ENCODE measurements around the gene TNS4.

TNS4 gene

DNA sequence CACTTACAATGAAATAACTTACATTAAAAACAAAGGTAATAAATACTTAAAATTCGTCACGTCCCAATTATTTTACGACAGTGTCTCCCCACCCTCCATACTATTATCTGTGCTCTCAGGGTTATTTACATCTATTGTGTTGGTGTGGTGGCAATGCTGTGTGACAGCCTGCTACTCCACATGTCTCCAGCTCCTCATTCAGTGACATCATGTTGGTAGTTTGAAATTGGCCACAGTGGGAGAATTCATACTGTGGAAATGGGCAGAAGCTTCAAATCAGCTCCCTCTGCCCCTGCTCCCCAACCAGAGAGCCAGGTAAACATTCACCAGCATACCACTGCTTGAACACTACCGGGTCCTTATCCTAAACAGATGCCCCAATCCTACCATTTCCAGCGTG, 6.3 kb downstream of the TNS4 start:
- TF ChIP-seq, protein P1, sequence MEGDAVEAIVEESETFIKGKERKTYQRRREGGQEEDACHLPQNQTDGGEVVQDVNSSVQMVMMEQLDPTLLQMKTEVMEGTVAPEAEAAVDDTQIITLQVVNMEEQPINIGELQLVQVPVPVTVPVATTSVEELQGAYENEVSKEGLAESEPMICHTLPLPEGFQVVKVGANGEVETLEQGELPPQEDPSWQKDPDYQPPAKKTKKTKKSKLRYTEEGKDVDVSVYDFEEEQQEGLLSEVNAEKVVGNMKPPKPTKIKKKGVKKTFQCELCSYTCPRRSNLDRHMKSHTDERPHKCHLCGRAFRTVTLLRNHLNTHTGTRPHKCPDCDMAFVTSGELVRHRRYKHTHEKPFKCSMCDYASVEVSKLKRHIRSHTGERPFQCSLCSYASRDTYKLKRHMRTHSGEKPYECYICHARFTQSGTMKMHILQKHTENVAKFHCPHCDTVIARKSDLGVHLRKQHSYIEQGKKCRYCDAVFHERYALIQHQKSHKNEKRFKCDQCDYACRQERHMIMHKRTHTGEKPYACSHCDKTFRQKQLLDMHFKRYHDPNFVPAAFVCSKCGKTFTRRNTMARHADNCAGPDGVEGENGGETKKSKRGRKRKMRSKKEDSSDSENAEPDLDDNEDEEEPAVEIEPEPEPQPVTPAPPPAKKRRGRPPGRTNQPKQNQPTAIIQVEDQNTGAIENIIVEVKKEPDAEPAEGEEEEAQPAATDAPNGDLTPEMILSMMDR (IDR thresholded peaks at IDR 0.05; ENCODE audit: borderline replicate concordance, control extremely low read depth, extremely low read depth, insufficient read depth, missing control alignments): no peak
- no peak for DNase-seq (ENCODE audit: low spot score)
- in situ Hi-C loops (cut with MboI; ENCODE audit: low sequenced_read_pairs, unreplicated experiment): no loop called here

DNA sequence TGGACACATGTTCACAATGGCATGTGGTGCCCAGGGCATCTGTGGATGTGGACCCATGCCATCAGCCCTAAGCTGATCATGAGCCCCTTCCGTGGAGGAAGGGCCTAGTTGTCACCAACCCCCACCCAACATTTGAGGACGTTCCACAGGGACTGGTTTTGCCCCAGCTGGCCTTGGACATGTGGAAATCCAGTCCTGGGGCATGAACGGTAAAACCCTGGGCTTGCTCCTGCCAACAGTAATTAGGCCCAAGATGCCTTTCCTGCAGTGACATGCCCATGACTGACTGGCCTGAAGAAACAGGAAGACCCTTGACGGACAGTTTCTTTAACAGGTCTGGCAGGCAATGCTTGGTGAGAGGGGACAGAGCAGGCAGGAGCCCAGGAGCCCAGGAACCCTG, 7.7 kb downstream of the TNS4 start:
- in situ Hi-C loops (cut with MboI; ENCODE audit: low sequenced_read_pairs, unreplicated experiment): no loop called here

DNA sequence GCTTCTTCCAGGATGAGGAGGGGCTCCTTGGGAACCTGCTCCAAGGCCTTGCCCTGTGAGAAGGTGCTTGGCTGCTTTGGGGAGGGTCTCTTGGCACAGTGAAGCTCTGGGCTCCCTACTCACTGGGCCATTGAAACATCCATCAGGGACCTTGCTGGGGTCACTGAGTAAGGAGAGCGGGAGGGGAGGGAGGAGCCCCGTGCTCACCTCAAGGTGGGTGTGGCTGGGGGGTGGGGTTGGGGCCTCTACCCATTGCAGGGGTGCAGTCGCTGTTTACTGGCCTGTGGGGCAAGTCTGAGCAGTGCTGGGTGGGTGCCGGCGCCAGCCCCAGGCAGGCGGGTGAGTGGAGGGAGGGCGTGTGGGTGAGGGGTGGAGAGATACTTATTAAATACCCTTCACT, 9.9 kb downstream of the TNS4 start:
- DNase-seq (ENCODE audit: low spot score): no peak
- TF ChIP-seq, protein P1 (IDR thresholded peaks at IDR 0.05; ENCODE audit: borderline replicate concordance, control extremely low read depth, extremely low read depth, insufficient read depth, missing control alignments): no peak
- in situ Hi-C loops (cut with MboI; ENCODE audit: low sequenced_read_pairs, unreplicated experiment): no loop called here

More for the DNA sequence above, 7.7 kb downstream of the TNS4 start:
- DNase-seq (ENCODE audit: low spot score): no peak
- TF ChIP-seq, protein P1 (IDR thresholded peaks at IDR 0.05; ENCODE audit: borderline replicate concordance, control extremely low read depth, extremely low read depth, insufficient read depth, missing control alignments): no peak

DNA sequence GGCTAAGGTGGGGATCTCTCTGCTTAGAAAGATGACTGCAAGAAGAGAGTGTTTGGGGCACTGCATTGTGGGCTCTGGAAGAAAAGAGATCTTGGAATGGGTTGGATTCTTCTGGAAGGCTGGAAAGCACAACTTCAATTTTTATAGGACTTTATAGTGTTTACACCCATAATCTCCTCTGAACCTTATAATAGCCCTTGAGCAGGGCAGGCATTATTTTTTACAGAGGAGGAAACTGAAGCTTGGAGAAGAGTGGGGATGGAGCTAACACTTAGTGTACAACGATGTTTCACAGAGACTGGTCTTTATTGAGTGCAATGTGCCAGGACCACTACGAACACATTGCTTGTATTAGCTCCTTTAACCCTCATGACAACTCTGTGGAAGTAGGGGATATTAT, 10.4 kb downstream of the TNS4 start:
- TF ChIP-seq, protein P1 (IDR thresholded peaks at IDR 0.05; ENCODE audit: borderline replicate concordance, control extremely low read depth, extremely low read depth, insufficient read depth, missing control alignments): no peak
- DNase-seq (ENCODE audit: low spot score): no peak
- in situ Hi-C loops (cut with MboI; ENCODE audit: low sequenced_read_pairs, unreplicated experiment): no loop called here

DNA sequence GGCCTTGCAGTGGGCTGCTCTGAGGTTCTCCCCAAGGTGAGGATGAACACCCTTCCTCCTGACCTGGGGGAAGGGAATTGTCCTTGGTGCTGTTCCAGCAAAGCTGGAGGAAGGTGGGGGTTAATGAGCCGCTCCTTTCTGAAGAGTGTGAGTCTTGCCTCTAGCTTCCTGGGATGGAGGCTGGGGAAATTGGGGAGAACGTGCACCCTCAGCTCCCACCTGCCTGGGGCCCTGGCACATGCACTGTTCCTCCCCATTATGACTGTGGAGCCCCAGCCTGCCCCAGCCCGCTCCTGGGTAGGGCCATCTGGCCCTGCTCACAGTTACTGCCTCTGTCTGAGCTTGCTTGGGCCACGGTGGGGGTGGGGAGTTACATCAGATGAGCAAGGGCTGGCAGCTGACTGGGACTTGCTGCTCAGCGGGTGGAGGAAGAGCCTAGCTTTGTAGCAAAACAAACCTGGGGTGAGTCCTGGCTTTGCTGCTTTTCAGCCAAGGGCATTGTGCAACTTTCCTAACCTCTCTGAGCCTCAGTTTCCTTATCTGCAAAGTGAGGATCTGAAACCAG, 11.1 kb downstream of the TNS4 start:
- no peak for DNase-seq (ENCODE audit: low spot score)

DNA sequence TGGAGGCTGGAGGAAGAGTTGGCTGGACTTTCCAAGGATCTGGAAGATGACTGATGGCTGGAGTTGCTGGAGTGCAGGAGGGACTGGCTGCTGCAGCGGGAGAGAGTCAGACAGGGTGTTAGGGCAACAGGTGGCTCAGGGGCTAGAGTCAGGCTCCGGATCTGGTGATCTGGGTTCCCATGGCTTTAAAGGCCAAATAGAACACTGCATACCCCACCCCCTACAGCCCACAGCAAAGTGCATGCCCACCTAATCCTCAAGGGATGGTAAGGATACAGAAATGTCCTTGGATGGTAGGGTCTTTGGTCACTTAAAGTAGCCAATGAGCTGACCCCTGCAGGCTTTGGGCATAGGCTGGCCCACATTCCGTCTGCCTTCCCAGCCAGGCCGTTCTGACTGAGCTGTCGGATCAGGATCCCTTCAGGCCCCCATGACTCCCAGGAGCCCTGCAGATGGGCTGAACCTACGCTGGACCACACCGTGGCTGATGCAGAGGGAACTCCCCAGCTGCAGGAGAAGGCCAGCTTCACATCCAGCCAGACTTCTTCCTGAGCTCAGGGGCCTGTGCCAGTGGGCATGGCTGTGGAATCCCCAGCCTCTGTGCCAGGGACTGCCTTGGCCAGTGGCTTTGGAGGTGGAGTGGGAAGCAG, 13.9 kb downstream of the TNS4 start:
- in situ Hi-C loops (cut with MboI; ENCODE audit: low sequenced_read_pairs, unreplicated experiment): no loop called here
- no peak for DNase-seq (ENCODE audit: low spot score)
- TF ChIP-seq, protein P1 (IDR thresholded peaks at IDR 0.05; ENCODE audit: borderline replicate concordance, control extremely low read depth, extremely low read depth, insufficient read depth, missing control alignments): no peak

More for the DNA sequence above, 11.1 kb downstream of the TNS4 start:
- in situ Hi-C loops (cut with MboI; ENCODE audit: low sequenced_read_pairs, unreplicated experiment): no loop called here
- TF ChIP-seq, protein P1 (IDR thresholded peaks at IDR 0.05; ENCODE audit: borderline replicate concordance, control extremely low read depth, extremely low read depth, insufficient read depth, missing control alignments): no peak
